GM21825 (cell line): ENCODE results near the gene CDH12.
A peak's percentile ranks its signal among the peaks of the same experiment; 100 is the strongest.

Experiments used
- ATAC-seq: cut with Tn5 transposase; IDR thresholded peaks from one replicate; pipeline ENCODE4 v1.9.1; 2021; ENCODE audit warnings: mild to moderate bottlenecking, moderate library complexity; ENCODE audit not compliant: unreplicated experiment

The CDH12 gene

DNA sequence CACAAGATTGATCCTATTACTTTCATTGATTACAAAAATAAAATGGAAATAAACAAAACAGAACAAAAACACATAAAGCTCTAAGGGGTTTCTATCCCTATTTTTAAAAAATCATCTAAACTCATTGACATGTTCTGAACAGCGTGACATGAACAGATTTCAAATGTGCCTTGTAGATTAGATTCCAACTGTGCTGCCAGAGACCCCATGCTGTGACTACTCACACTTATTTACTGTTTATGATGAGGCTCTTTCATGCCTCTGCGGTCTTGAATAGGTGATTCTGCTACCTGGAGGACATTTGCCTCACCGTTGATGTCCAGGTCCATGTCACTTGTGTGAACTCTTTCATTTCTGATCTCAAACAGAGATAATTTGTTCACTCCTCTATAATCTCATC is 990.2 kb downstream of the CDH12 start:
- ATAC-seq = no peak

DNA sequence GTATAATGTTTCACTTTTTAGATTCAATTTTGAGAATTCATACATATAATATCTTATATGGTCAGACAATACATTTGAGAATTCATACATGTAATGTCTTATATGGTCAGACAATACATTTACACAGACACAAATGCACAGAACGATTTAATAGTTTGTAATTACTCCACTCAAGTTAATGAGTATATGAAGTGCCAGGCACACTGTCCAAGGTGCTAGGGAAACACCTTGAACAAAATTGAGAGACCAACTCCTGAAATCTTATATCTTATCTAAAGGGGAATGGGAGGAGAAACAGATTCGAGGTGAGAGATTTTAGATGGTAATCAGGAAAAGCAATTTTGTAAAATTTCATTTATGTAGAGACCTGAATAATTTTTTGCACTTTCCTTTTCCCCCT is 994.7 kb downstream of the CDH12 start:
- ATAC-seq = no peak

DNA sequence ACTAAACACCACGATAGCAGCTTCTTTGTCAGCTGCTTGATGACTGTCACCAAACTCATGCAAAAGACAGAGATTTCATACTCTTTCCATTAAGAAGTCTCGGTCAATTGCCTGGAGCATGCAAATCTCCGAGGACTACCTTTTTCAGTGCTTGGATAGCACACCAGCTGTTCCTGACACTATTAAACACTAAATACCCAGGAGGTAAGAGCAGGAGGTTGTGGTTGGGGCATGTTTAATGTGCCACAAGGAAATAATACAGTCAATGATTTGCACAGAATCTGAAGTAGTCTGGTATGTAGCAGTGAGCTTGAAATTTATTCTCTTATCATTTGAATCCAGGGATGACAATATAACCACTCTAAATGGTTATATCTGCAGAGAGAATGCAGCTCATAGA is 996.2 kb downstream of the CDH12 start:
- no peak for ATAC-seq

DNA sequence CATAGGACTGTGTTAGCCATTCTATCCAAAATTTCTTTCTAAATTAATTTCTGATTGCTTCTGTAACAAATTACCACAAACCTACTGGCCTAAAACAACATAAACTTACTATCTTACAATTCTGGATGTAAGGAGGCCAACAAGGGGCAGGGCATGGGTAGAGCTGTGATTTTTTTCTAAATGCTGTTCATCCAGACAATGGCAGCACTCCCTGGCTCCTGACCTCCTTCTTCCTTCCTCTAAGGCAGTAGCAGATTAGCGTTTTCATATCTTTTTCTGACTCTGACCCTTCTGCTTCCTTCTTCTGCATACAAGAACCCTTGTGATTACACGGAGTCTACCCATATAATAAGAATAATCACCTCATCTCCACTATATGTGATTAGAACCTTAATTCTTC is 1005.8 kb downstream of the CDH12 start:
- ATAC-seq = no peak

DNA sequence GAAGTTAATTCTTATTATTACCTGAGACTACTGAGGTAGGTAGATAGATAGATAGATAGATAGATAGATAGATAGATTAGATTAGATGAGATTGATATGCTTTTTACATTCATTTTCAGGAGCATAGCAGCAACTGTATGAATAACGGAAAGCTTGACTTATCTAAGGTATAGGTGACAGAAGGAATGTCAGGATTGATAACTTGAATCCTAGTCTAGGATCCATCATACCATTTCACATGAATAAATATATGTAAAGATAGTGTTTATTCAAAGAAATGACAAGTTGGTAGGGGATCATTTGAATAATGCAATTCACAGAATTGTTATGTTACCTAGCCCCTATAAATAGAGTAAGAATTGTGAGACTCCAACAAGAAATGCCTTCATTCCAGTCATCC is 1008.2 kb downstream of the CDH12 start:
- ATAC-seq = no peak

DNA sequence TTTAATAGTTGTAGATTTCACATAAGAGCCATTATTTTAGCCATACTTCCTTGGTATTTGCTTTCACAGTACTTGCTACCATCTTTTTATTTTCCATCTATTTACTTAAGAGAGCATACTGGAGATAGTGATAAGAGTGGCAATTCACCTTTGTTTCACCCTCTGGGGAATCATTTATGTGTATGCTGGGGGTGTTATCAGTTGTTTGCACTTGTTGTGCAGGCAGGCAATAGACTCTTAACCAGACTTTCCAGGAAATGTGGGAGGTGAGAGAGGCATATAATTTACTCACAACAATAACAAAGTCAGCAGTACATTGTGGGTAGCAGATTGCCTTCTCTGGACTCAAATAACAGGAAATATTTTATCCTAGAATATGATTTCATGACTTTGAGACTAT is 1018.3 kb downstream of the CDH12 start:
- ATAC-seq = no peak

DNA sequence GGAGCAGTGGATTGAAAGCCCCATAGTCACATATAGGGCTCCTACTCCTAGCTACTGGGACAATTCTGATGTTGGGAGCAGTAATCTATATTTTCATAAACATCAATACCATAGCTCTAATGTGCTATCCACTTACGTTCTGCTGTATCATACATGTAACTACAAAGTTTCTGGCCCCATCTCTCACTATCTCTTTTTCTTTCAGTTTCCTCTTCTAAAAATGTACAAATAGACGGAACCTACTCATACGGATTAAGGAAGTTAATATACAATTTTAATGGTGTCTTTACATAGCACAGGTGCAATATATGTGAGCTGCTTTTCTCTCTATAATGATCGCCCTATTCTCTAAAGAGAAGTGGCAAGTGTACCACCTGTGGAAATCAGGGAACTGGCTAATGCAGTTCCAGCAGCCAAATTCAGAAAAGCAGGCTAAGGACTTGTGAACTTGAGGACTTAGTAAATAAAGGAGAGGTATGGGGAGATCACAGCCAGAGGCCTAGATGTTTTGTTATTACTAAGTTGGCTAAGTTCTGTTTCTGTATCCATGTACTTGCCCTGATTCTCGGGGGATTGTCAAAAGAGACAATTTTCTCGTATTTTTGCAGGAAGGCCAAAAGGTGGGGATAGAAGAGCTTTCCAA is 1021.9 kb downstream of the CDH12 start:
- ATAC-seq = peak; percentile 77

DNA sequence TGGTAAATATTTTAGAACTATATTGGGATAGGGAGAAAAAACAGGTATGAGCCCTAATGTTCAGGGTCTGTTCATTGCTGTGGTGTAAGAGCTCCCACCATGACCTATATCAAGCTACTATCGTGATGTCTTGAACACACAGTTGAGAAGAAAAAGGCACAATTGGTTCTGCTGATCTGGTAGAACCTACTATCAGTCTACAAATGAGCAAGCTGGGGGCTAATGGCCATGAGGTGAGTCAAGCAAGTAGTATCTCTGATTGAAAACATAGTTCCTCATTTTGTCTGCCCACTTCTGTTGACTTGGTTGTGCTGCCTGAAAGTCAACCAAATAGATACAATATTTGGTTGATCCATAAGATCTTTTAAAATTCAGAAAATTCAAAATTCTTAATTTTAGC is 1026.3 kb downstream of the CDH12 start:
- no peak for ATAC-seq

DNA sequence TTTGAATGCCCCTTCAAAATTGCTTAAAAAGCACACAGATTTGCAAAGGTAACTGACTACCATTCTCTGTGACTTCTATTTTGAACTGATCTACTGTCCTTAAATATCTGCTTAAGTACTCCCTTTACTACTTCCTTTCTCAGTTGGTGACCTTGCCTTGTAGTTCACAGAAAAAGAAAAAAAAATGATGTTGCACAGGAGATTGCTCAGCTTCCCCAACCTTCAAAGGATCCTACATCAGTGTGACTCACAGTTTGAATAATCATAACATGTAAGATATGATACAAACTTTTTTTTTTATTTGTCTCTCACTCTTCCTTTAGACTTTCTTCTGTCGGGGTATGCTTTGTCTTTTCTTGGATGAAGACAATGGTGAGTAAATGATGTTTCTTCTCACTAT is 1029.6 kb downstream of the CDH12 start:
- no peak for ATAC-seq

DNA sequence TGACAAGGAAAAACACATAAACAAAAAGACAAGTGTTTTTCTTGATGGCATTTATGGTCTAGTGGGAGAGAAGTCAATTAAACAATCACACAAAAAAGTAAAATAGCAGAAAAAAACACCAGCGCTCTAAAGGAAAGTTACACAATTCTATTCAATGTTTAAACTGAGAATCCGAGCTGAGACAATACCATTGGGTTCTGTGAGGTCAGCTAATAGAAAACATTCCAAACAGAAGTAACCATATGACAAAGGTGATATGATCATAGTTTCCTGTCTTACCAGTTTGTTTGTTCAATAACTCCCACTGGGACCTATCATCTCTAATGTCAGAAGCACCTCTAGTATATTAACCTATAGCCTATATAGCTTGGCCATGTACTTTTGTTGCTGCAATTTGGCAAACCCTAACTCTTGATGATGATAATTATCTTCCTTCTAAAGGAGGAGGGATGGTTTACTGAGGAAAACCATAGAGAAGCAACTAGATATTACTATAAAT is 1030.0 kb downstream of the CDH12 start:
- no peak for ATAC-seq

DNA sequence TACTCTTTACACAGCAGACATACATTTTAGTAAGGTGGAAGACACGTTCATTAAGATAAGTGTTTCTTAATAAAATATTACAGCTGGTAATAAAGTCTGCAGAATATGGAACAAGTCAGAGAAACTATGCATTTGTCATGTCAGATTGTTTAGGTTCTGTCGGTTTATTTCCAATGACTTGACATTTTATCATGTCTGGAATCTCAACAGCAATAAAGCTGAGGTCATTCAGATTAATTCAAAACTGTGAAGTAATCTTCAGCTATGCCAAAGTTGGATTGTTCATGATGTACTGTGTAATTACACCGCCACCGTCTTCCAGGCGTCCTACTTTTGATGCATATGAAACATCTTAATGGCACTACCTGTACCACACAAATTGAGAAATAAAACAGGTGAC is 1032.6 kb downstream of the CDH12 start:
- no peak for ATAC-seq

DNA sequence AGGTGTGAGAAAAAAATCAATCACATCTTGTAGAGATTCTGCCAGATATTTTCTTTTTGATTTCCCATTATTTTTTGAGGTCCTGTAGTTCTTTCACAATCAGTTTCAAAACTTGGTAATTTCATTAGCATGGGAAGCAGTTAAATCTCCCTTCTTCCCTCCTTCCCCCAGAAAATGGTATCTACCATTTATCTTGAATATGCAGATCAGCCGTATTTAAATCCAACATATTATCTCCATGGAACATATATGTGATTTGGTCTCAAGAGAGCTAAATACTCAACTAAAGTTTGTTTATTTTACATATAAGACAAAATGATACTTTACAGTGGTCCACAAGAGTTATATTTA is 1034.8 kb downstream of the CDH12 start:
- ATAC-seq = no peak

DNA sequence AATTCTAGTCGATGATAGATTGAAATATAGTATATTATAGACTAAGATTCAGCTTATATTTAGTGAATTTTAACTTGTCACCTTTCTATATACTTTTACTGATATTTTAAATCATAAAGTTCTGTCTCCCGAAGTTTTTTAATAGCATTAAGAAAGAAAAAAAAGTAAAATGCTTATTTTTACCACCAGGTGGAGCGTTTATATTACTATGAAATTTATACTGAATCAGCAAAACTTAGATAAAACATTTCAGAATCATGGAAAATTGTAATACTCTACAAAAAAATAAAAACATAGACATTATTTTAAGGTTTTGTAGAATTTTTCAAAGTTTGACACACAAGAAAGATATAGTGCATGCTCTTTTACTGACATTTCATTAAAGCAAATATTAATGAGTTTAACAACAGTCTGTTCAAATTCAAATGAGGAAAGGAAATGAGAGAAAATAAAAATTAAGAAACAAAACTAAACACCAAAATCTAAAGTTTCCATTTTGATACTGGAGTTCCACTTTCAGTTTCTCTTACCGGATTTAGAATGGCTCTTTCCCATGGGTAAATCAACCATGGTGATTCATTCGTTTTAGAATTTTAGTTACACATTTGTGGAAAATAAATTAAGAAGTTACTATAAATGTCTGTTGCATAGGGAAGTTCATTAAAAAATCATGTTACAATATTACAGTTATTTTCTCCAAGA is 1035.3 kb downstream of the CDH12 start:
- no peak for ATAC-seq

DNA sequence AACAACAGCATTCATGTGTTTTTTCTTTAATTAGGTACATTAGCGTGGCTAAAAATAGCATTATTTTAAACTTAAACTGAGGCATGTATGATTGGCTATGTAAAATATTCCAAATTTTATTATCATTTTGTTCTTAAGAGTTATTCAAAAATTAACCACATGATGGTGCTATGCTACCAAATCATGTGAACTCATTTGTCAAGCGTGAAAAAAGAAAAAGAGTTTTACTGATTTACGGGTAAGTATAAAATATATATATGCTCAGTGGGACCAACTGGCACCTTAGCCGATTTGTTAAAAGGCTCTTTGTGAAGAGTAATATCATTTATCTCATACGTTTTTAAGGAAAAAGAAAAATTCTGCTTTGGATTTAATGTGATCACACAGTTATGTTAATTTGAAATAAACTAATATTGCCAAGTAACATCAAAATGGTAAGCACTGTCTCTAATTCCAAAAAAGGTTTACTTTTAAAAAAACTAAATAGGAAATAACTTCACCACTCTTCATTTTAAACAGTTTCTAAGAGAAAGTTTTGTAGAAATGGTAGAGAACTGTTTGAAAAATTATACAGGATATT is 1042.3 kb downstream of the CDH12 start:
- no peak for ATAC-seq

DNA sequence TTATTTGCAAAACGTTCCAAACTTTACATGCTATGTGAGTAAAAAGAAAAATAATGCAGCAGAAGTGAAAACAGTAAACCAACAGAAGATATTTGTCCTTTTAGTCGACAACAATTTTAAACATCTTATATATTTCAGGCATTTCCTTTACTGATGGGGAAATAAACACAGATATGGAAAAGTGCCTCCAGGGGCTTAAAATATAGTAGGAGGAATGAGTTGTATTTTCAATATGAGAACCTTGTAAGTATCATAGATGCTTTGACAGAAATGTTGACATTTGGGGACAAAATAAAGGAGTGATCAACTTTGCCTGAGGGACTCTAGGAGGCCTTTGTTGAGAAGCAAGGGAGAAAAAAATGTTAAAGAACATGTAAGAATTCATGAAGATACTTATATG is 1043.5 kb downstream of the CDH12 start:
- no peak for ATAC-seq

DNA sequence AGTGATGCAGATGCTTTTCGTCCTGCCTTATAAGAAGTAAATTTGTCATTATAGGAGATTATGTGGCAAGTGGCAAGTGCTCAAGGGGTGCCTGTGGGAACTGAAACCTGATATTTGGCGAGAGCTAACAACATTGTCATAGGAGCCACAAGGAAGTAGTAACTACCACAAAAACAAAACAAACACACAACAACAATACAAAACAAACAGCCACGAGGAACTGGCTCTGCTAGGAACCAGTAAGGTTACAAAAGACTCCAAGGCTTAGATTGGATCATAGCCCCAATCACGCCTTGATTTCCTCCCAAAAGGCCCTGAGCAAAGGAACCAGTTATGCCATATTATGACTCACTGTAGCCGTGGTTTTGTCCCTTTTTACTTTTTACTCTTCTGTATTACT is 1045.2 kb downstream of the CDH12 start:
- no peak for ATAC-seq

DNA sequence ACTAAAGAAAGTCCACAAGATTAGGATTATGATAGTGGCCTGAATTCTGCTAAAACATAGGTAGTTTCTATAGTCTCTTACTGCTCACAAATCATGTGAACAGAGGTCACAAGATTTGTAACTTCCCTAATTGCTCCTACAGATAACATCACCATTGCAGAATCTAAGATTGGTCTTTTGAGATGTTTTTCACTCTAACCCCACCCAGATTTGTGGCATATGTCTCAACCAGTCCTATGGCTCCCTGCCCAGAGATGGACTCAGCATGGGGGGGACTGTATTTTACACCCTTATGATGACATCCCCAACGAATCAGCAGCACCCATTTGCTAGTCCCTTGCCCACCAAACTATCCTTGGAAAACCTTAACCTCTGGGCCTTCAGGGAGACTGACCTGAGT is 1046.2 kb downstream of the CDH12 start:
- no peak for ATAC-seq

DNA sequence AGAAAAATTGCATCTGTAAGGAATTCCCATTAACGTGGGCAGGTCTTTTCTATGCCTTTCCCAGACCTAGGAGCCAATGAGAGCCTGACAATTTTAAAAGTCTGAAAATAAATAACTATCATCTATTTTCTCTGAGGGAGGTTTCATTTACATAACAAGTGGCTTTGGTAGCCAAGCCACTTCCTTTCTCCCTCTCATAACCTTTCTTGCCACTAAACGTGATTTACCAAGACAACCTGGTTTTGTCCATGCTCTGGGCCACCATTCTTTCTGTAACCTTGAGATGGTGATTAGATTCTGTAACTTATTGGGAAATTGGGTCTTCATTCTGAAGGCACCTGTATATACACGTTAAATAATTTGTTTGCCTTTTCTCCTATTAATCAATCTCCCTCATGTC is 1046.9 kb downstream of the CDH12 start:
- no peak for ATAC-seq

DNA sequence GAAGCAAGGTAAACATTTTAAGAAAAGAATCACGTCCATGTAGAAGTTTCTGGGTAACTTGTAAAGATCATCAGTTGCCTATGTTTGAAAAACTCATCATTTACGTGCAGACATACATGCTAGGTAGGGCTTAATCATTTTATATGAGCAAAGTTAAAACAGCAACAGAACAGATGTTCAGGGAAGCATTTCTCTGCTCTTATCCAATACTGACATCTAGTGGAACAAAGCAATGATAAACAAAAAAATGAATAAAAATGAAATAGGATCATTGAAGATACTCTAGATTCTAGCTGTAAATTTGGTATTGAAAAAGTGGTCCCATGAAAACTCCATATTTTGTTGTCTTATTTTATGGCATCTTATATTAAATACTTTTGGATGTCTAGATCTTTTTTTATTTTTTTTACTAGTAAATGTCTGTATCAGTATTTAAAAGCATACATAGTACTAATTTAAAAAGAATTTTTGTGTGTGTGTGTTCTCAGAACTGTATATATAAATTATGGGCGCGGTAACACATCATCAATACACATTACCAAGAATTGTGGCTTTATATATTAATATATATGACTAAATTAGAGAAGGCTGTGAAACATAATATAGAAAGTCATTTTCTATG is 1050.2 kb downstream of the CDH12 start:
- ATAC-seq = no peak

DNA sequence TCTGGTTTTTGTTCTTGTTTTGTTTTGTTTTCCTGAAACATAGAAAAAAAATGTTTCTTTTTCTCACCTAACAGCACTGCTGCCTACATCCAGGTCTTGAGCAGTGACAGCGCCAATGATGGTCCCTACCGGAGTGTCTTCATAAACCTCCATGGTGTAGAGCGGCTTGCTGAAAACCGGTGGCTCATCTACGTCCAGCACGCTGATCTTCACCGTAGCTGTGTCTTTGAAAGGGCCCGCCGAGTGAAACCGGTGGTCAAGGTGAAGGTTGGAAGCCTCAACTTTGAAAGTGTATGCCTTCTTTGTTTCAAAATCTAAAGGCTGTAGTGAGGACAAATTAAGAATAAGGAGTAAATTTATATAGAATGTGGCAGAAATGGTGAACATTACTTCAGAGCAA is 1051.0 kb downstream of the CDH12 start:
- no peak for ATAC-seq

DNA sequence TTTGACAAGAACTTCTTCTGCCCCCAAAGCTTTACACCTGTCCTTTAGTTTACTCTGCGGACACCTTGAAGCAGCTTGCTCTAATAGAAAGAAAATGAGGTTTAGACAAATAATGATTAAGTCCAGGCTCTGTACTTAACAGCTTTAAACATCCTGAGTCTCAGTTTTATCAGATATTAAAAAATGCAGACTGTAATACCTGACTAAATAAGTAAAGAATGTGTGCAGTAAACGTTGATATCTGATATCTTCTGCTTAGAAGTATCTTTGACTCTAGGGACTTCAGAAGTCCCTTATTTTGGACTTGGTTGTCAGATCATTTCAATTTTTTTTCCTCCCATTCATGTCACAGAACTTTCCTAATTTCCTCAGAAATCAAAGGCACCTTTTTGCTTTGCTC is 1060.4 kb downstream of the CDH12 start:
- no peak for ATAC-seq

DNA sequence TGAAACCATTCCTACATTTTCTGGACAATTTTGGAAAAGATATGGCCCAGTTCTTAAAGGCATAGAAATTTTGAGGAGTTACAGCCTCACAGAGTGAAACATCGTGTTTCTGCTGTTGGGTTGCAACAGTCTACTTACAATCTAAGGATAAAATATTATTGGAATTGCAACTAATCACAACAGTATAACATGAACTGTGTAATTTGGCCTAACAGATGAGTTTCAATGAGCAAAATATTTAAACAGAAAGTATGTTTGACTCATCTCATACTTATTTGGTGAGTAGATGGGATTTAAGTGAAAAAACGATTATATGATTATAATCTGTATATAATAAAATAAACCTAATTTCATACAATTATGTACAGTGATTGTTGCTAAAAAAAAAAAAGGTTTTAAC is 1061.8 kb downstream of the CDH12 start:
- ATAC-seq = no peak
